NK-92 treated with Interleukin-12 subunit alpha and Interleukin-12 subunit beta, amount 100 ng/mL, for 24 hours (cell line): Measurements from ENCODE around the gene OGN.

ENCODE experiments used
- DNase-seq: peaks from one replicate; lab custom pipeline; 2025; lab: John Stamatoyannopoulos, UW

The OGN gene

GRCh38 chr9:92402826-92403745 lies 1.3 kb downstream of the OGN start:
- no peak for DNase-seq

- no peak for DNase-seq
Observed at GRCh38 chr9:92402360-92402759, 2.0 kb downstream of the OGN start.

- DNase-seq: no peak
Observed at GRCh38 chr9:92397853-92398252, 6.5 kb downstream of the OGN start.

- no peak for DNase-seq
Observed at GRCh38 chr9:92395617-92396016, 8.8 kb downstream of the OGN start.

- DNase-seq: no peak
Observed at GRCh38 chr9:92393686-92394085, 10.7 kb downstream of the OGN start.

- no peak for DNase-seq
Observed at GRCh38 chr9:92392690-92393089, 11.7 kb downstream of the OGN start.

GRCh38 chr9:92385953-92386352 lies 18.4 kb downstream of the OGN start:
- no peak for DNase-seq

GRCh38 chr9:92385477-92385876 lies 18.9 kb downstream of the OGN start:
- no peak for DNase-seq

- DNase-seq: no peak
Observed at GRCh38 chr9:92385001-92385400, 19.4 kb downstream of the OGN start.

GRCh38 chr9:92384375-92384774 lies 20.0 kb downstream of the OGN start:
- DNase-seq: no peak

- no peak for DNase-seq
Observed at GRCh38 chr9:92381775-92382174, 22.6 kb downstream of the OGN start.

- DNase-seq: no peak
Observed at GRCh38 chr9:92380603-92381002, 23.8 kb downstream of the OGN start.

- DNase-seq: no peak
Observed at GRCh38 chr9:92378865-92379560, 25.4 kb downstream of the OGN start.

- no peak for DNase-seq
Observed at GRCh38 chr9:92377876-92378275, 26.5 kb downstream of the OGN start.

- DNase-seq: no peak
Observed at GRCh38 chr9:92373167-92373566, 31.2 kb downstream of the OGN start.

- no peak for DNase-seq
Observed at GRCh38 chr9:92369075-92369474, 35.3 kb downstream of the OGN start.

- DNase-seq: no peak
Observed at GRCh38 chr9:92360083-92360482, 44.3 kb downstream of the OGN start.

- DNase-seq: no peak
Observed at GRCh38 chr9:92359394-92359995, 44.9 kb downstream of the OGN start.

GRCh38 chr9:92353051-92353450 lies 51.3 kb downstream of the OGN start:
- no peak for DNase-seq

GRCh38 chr9:92350740-92351133 lies 53.6 kb downstream of the OGN start:
- DNase-seq: no peak

GRCh38 chr9:92349771-92350739 lies 54.3 kb downstream of the OGN start:
- no peak for DNase-seq

GRCh38 chr9:92345582-92345981 lies 58.8 kb downstream of the OGN start:
- no peak for DNase-seq
